ENCODE results near the gene MEMO1. TPM values are rescaled to one million over a fixed set of nuclear protein-coding genes. Genes with fewer than 3 reads are reported as not detected.

The MEMO1 gene
- total RNA-seq, 1 experiment from 2014 or later = 49.5 TPM

DNA sequence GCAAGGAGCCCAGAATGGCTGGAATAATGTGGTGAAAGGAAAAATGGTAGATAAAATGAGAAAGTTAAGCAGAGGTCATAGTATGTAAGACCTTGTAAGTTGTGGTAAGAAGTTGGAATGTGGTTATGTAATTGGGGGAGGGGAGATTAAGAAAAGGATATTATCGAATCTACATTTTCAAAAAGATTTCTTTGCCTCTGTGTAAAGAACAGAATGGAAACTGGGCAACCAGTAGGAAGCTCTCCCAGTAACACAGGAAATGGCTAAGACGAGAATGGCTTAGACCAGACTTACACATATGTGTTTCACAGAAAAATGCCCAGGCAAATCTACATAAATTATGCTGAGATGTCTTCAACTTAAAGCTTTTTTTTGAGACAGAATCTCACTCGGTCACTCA, 13.2 kb downstream of the MEMO1 start:
- CTCF ChIA-PET = no interaction called here
- ATAC-seq (no peak), DNase-seq (no peak)
- peaks cover 91% of the 10 kb centered on the region for H3K79me2 ChIP-seq (ENCODE audit: low read length)
- no peak overlapping the region for H2AFZ ChIP-seq (ENCODE audit: low read length)
- TF ChIP-seq, protein P1, sequence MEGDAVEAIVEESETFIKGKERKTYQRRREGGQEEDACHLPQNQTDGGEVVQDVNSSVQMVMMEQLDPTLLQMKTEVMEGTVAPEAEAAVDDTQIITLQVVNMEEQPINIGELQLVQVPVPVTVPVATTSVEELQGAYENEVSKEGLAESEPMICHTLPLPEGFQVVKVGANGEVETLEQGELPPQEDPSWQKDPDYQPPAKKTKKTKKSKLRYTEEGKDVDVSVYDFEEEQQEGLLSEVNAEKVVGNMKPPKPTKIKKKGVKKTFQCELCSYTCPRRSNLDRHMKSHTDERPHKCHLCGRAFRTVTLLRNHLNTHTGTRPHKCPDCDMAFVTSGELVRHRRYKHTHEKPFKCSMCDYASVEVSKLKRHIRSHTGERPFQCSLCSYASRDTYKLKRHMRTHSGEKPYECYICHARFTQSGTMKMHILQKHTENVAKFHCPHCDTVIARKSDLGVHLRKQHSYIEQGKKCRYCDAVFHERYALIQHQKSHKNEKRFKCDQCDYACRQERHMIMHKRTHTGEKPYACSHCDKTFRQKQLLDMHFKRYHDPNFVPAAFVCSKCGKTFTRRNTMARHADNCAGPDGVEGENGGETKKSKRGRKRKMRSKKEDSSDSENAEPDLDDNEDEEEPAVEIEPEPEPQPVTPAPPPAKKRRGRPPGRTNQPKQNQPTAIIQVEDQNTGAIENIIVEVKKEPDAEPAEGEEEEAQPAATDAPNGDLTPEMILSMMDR (conservative IDR thresholded peaks at IDR 0.05; ENCODE audit: low read depth, low read length) = no peak
- TF ChIP-seq EZH2phosphoT487 (IDR thresholded peaks at IDR 0.05; ENCODE audit: borderline replicate concordance, low read length) (no peak), EZH2 (IDR thresholded peaks at IDR 0.05; ENCODE audit: low read length, unreplicated experiment) (no peak)
- no peaks in the 10 kb centered on the region for H3K9me3 ChIP-seq (ENCODE audit: low read length)
- H4K20me1 ChIP-seq (ENCODE audit: low read length) = peaks cover 9% of the 10 kb centered on the region; the same call in 1 of the 2 replicates
- no peaks in the 10 kb centered on the region for H3F3A ChIP-seq (ENCODE audit: low read length, unreplicated experiment)
- POLR2A ChIA-PET (ENCODE audit: unreplicated experiment) = no interaction called here
- H3K4me1 ChIP-seq (ENCODE audit: insufficient read depth, low read length) = peaks cover 4% of the 10 kb centered on the region; the same call in 1 of the 2 replicates
- intact Hi-C loops (cut with micrococcal nuclease) = no loop called here
- H3K9ac ChIP-seq (ENCODE audit: low read length) = no peak overlapping the region
- no peak overlapping the region for H3K4me3 ChIP-seq (ENCODE audit: low read length)
- no peak overlapping the region for H3K4me2 ChIP-seq (ENCODE audit: low read length)
- BruUV-seq (replicated peaks) = no TSS peak
- H3K27me3 ChIP-seq (ENCODE audit: low read length) = no peaks in the 10 kb centered on the region
- no peak overlapping the region for H3K27ac ChIP-seq (ENCODE audit: low read length)
- no peaks in the 10 kb centered on the region for H3K36me3 ChIP-seq (ENCODE audit: low read depth, low read length)
- no peaks in the 10 kb centered on the region for H3K9me2 ChIP-seq (replicated peaks; ENCODE audit: low read length)

DNA sequence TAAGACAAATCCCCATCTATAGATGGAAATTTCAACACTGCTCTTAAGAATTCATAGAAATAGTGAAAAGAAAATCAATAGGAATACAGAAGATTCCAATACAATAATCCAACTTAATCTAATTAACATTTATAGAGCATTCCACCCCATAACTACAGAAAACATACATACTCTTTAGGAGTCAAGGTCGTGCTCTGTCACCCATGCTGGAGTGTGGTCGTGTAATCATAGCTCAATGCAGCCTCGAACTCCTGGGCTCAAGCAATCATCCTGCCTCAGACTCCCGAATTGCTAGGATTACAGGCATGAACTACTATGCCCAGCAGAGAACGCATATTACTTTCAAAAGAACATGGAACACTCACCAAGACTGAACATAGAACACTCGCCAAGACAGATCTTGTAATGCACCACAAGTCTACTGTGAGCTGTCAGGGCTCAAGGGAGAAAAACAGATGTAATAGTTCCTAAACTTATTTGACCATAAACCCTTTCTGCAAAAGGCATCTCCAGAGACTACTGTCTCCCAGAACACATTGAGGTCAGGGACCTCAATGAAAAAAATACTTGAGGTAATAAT, 14.1 kb downstream of the MEMO1 start:
- Histone ChIP-seq H3K9me2 (replicated peaks; ENCODE audit: low read length) (no peaks in the 10 kb centered on the region), H4K20me1 (ENCODE audit: low read length) (peaks cover 6% of the 10 kb centered on the region; the same call in 1 of the 2 replicates), H3K4me3 (ENCODE audit: low read length) (no peak overlapping the region), H3K36me3 (ENCODE audit: low read depth, low read length) (no peaks in the 10 kb centered on the region), H3K9me3 (ENCODE audit: low read length) (no peaks in the 10 kb centered on the region), H3K79me2 (ENCODE audit: low read length) (peaks cover 94% of the 10 kb centered on the region), H2AFZ (ENCODE audit: low read length) (no peak overlapping the region), H3K27ac (ENCODE audit: low read length) (no peak overlapping the region), H3K4me1 (ENCODE audit: insufficient read depth, low read length) (no peaks in the 10 kb centered on the region), H3K9ac (ENCODE audit: low read length) (no peak overlapping the region), H3K4me2 (ENCODE audit: low read length) (no peak overlapping the region), H3F3A (ENCODE audit: low read length, unreplicated experiment) (no peaks in the 10 kb centered on the region), H3K27me3 (ENCODE audit: low read length) (no peaks in the 10 kb centered on the region)
- intact Hi-C loops (cut with micrococcal nuclease) = no loop called here
- no TSS peak for BruUV-seq (replicated peaks)
- ChIA-PET POLR2A (ENCODE audit: unreplicated experiment) (no interaction called here), CTCF (no interaction called here)
- no peak for DNase-seq
- TF ChIP-seq EZH2 (IDR thresholded peaks at IDR 0.05; ENCODE audit: low read length, unreplicated experiment) = no peak
- TF ChIP-seq EZH2phosphoT487 (IDR thresholded peaks at IDR 0.05; ENCODE audit: borderline replicate concordance, low read length) = no peak
- TF ChIP-seq, protein P1 (conservative IDR thresholded peaks at IDR 0.05; ENCODE audit: low read depth, low read length) = no peak
- ATAC-seq = no peak

DNA sequence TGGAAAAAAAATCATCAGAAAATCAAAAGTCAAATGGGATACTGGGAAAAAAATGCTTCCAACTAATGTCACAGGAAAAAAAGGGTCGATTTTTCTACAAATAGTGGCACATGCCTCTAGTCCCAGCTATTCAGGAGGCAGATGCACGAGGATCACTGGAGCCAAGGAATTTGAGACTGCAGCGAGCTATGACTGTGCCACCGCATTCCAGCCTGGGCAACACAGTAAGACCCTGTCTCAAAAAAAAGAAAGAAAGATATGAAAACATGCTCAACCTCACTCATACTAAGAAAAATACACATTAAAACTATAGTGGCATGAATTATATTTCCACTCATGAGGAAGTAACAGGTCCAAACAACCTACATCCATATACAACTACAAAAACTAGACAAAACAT, 17.9 kb downstream of the MEMO1 start:
- POLR2A ChIA-PET (ENCODE audit: unreplicated experiment) = no interaction called here
- BruUV-seq (replicated peaks) = no TSS peak
- Histone ChIP-seq H3K9me3 (ENCODE audit: low read length) (no peaks in the 10 kb centered on the region), H3K9ac (ENCODE audit: low read length) (no peak overlapping the region), H2AFZ (ENCODE audit: low read length) (no peak overlapping the region), H3K79me2 (ENCODE audit: low read length) (peaks cover 96% of the 10 kb centered on the region), H3K4me2 (ENCODE audit: low read length) (no peak overlapping the region), H3K4me3 (ENCODE audit: low read length) (no peak overlapping the region), H3K4me1 (ENCODE audit: insufficient read depth, low read length) (0 out of 2 replicates have a peak, but pooled peaks cover 3% of the 10 kb centered on the region), H3K27me3 (ENCODE audit: low read length) (no peaks in the 10 kb centered on the region), H4K20me1 (ENCODE audit: low read length) (peaks cover 10% of the 10 kb centered on the region; the same call in 1 of the 2 replicates), H3K9me2 (replicated peaks; ENCODE audit: low read length) (no peaks in the 10 kb centered on the region), H3K36me3 (ENCODE audit: low read depth, low read length) (no peaks in the 10 kb centered on the region), H3K27ac (ENCODE audit: low read length) (no peak overlapping the region), H3F3A (ENCODE audit: low read length, unreplicated experiment) (no peaks in the 10 kb centered on the region)
- intact Hi-C loops (cut with micrococcal nuclease) = no loop called here
- CTCF ChIA-PET = no interaction called here
- no peak for DNase-seq
- TF ChIP-seq, protein P1 (conservative IDR thresholded peaks at IDR 0.05; ENCODE audit: low read depth, low read length) = no peak
- TF ChIP-seq EZH2 (IDR thresholded peaks at IDR 0.05; ENCODE audit: low read length, unreplicated experiment) = no peak
- no peak for TF ChIP-seq EZH2phosphoT487 (IDR thresholded peaks at IDR 0.05; ENCODE audit: borderline replicate concordance, low read length)
- no peak for ATAC-seq

Data from PC-3 (cell line).